IPS-15b (cell line): Measurements from ENCODE around the gene SNAI3.

Experiments
- H3K27me3 ChIP-seq: one replicate; pipeline ENCODE4 v1.6.1; 2013; ENCODE audit warnings: low read length; ENCODE audit not compliant: control insufficient read depth, insufficient read depth
- H3K36me3 ChIP-seq: one replicate; pipeline ENCODE4 v1.6.1; 2013; ENCODE audit warnings: low read length; ENCODE audit not compliant: control insufficient read depth, insufficient read depth
- H3K4me1 ChIP-seq: one replicate; pipeline ENCODE4 v1.6.1; 2013; ENCODE audit warnings: mild to moderate bottlenecking, low read length; ENCODE audit not compliant: control insufficient read depth, insufficient read depth
- H3K4me3 ChIP-seq: one replicate; pipeline ENCODE4 v1.5.1; 2013; ENCODE audit warnings: low read depth, low read length
- H3K9ac ChIP-seq: one replicate; pipeline ENCODE4 v1.6.1; 2013; ENCODE audit warnings: low read depth, mild to moderate bottlenecking, low read length
- H3K9me3 ChIP-seq: one replicate; pipeline ENCODE4 v1.6.1; 2013; ENCODE audit warnings: mild to moderate bottlenecking, low read length; ENCODE audit not compliant: control insufficient read depth, insufficient read depth

SNAI3 gene

DNA sequence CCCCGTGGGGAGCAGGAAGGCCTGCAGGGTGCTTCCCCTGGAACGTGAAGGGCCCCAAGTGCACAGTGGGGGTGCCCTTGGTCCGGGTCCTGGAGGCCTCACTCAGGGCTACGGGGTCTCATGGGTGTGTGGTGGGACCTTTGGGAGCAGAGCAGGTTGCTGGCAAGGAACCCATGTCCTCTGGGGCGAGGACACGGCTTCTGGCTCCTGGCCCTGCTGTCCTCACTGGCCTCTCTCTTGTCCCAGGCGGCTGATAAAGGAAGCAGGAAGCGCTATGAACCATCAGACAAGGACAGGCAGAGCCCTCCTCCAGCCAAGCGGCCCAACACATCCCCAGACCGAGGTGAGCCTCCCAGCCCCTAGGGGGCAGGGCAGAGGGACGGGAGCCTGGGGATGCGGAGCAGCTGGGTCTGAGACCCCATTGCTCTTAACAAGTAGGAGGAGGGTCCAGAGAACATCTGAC lies 57.8 kb downstream of the SNAI3 start:
- no peaks in the 10 kb centered on the region for H3K4me1 ChIP-seq
- H3K9ac ChIP-seq = no peak overlapping the region
- no peaks in the 10 kb centered on the region for H3K27me3 ChIP-seq
- peaks cover 45% of the 10 kb centered on the region for H3K36me3 ChIP-seq
- H3K9me3 ChIP-seq = no peaks in the 10 kb centered on the region
- no peak overlapping the region for H3K4me3 ChIP-seq
